Anterior cingulate cortex (tissue), 58 donors: ENCODE measurements around the gene GCC2.
"Not testable (repeated sequence)": the region's sequence is repeated elsewhere in the genome, so short reads cannot be mapped to it uniquely, and the experiment has no call there.

Source experiments
- DNase-seq, 58 donors: peaks; one replicate each; lab custom pipeline; 2025; lab: John Stamatoyannopoulos, UW

Gene GCC2

DNA sequence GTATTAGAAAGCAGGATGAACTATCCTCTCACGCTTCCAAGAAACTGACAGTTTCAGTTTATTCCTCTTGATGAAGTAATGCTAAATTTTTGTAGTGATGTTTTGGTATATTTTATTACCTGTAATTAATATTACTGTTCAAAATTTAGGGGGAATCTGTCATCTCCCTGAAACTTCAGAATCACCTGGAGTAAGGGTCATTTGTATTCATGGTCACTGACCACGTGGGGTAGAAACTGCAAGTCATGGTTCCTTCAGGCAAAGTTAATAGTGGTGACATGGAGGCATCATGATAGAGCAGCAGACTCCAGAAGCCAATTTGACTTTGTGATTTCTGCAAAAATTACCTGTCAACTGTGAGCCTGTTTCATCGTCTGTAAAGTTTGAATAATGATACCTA, 47.2 kb downstream of the GCC2 start:
- not testable (repeated sequence) for DNase-seq

GRCh38 chr2:108507620-108508019, 58.6 kb downstream of the GCC2 start:
- DNase-seq: not testable (repeated sequence)

DNA sequence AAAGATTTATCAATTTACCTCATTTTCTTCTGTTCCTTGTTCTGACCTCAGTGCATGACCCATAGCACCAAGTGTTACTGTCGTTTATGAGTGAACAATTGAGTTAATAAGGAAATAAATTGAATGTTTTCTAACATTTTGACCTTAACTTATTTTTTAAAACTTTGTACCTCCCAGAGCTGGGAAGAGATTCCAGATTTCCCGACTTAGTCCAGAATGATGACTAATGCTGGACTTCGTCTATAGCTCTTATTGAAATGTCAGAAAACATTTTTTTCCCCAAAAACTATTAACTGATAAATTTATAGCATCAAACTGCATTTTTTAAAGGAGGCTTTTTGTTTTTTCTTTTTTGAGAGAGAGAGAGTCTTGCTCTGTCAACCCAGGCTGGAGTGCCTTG, 63.4 kb downstream of the GCC2 start:
- DNase-seq: not testable (repeated sequence)

DNA sequence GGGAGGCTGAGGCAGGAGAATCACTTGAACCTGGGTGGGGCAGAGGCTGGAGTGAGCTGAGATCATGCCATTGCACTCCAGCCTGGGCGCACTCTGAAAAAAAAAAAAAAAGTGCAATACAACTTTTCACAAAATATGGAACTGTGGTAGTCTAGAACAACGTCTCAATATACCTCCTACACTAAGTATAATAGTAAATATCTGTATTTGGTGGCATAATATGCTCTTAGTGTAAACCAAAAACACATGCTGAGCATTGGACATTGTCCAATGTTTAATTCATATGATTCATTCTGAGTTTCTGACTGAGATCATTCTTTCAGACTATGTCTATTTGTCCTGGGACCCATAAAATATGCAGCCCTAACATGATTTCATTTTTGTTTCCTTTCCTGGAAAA, 65.5 kb downstream of the GCC2 start:
- DNase-seq: not testable (repeated sequence)

DNA sequence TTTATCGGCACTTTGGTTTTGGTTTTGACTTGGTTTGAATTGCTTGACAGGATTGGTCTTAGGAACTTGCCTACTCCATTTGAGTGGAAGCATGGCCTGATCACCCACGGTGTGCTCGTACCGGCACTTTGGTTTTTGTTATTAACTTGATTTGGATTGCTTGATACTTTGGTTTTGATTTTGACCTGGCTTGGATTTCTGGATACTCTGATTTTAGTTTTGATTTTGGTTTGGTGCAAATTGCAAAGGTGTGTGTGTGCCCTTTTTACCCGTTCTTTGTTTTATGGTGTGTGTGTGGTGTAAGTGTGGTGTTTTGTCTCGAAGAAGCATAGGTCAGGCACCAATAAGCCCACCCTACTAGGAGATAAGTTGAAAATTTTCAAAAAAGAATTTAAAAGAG, 75.7 kb downstream of the GCC2 start:
- DNase-seq: not testable (repeated sequence)

- DNase-seq: not testable (repeated sequence)
These were observed 76.3 kb downstream of the GCC2 start for GRCh38 chr2:108525258-108525657.

- DNase-seq: no peak
These were observed 82.7 kb downstream of the GCC2 start for GRCh38 chr2:108531674-108532055.

DNA sequence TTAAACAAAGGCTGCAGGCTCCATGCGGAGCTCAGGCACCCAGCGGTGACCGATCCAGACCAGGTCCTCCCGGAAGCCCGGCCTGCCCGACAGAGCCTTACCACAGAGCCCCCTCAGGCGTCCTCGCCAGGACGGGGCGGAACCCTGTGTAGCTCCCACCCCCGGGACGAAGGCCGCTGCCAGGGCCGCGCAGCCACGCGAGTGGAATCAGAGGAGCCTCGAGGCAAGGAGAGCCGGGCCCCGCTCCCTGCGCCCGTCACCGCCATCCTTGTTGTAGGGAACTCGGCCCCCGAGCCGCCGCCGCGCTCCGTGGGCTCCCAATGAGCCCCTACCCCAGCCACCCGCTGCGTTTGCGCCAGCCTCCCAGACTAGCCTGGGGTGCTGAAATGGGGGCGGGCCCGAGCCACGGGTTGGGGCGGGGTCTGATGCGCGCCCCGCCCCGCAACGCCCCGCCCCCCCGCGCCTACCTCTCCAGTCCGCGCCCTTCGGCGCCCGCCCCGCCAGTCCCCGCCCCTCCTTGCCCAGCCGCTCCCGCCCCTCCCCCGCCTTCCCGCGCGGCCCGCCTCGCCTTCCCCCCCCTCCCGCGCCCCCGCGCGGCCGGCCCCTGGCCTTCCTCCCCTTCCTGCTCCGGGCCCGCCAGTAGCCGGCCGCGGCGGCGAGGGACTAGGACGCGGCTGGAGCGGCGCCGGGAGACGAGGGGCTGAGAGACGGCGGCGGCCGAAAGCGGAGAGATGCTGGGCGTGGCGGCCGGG, 85.0 kb downstream of the GCC2 start, which contains the start of gene LIMS1:
TSS of gene LIMS1 (plus strand) at position 639 of the 752 bp plus-strand sequence. CDS start at position 732, 93 bp downstream.
- DNase-seq: peak; percentile 17 to 92 (median 82)

GRCh38 chr2:108534584-108535356, 85.8 kb downstream of the GCC2 start:
- DNase-seq: peak in 29 of 58 donors; percentile 3 to 65 (median 44)

- DNase-seq: no peak
These were observed 86.3 kb downstream of the GCC2 start for GRCh38 chr2:108535357-108535631.

- DNase-seq: no peak
These were observed 87.3 kb downstream of the GCC2 start for GRCh38 chr2:108536133-108536780.

DNA sequence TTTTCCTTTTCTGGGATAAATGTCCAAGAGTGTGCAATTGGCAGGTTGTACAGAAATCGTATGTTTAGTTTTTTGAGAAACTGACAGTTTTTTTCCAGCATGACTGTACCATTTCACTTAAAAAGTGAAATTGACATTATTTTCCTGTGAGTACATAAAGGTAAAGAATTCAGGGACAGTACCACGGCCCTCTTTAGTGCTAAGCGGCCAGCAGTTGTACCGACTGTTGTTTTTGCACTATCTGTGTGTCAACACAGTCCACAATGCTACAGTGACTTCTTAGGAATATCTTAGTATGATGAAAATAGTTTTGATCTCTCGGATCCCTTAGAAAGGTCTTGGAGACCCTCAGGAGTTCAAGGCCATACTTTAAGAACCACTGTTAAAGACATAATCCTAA, 87.9 kb downstream of the GCC2 start:
- DNase-seq: no peak

DNA sequence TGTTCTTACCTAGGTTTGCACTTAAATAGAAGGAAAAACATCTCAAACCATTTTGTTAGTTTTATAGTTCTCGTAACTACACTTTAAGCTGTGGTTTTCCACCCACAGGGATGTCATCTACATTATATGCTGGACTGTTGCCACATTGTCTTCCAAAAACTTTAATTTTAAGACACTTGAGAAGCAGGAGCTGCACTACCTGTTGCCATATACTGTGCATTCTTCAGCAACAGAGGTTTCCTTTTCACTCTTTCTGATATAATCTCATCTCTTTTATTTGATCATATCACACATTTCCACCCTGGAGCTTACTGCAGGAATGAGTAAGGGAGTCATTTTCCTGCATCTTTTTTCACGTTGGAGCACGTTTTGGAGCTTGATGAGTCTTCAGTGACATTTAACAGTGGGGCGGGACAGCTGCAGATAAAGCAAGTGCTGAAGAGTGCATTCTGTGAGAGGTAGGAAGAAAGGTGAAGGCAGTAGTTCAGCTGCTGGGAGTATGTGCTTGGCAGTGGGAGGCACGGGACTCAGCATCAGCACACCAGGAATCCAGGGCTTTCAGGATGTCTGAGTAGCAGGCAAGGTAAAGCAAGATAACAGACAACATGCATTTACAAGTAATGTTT, 89.1 kb downstream of the GCC2 start:
- no peak for DNase-seq

DNA sequence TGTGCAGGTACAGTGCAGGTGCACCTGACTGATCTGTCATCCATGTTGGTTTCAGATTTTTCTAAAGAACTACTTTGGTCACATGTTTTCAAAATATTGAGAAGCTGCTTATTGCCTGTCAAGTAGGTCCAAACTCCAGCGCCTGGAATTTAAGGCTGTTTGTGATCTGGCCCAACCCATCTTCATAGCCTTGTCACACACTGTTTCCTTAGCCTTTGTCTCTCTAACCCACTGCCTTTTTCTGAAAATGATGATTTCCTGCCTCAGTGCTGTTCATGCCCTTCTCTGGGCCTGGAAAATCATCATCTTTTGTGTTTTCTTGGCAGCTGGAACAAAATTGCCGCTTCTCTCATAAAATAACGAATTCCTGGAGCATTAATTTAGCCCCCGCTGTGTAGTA, 92.4 kb downstream of the GCC2 start:
- DNase-seq: no peak

GRCh38 chr2:108542071-108542470, 93.1 kb downstream of the GCC2 start:
- DNase-seq: no peak

- no peak for DNase-seq
These were observed 98.6 kb downstream of the GCC2 start for GRCh38 chr2:108547606-108548005.

DNA sequence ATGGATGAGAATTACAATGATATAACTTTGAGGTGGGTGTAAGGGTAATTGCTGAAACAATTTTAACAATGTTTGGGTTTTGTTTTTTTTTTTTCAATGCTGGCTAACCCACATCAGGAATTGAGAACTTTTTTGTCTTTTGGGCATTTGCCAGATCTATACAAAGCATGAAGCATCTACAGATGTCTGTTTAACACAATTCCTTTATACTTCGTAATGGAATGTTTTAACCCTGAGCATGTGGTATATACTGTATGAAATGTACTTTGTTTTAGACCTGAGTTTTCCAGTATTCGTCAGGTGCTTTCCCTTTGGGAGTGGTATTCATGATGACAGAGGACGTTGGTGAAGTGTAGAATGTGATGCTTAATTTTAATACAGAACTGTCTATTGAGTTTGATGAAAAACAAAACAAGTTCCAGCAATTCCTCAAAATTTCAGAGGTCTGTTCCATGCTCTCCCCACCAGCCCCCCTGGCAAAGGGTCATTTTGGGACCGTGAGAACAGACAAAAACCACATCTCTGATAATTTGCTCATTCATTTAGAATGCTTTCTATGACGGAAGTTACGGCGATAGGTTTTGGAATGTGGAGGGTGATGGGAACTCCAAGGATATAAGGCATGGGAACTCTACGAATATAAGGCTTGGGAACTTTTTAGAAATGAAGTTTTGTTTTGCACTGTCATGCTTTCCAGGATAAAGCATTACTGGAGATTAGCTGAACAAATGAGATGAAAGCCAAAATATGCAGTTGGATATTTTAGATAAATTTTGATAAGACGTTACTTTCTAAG, 99.4 kb downstream of the GCC2 start:
- DNase-seq: no peak

GRCh38 chr2:108552566-108552965, 103.6 kb downstream of the GCC2 start:
- no peak for DNase-seq

DNA sequence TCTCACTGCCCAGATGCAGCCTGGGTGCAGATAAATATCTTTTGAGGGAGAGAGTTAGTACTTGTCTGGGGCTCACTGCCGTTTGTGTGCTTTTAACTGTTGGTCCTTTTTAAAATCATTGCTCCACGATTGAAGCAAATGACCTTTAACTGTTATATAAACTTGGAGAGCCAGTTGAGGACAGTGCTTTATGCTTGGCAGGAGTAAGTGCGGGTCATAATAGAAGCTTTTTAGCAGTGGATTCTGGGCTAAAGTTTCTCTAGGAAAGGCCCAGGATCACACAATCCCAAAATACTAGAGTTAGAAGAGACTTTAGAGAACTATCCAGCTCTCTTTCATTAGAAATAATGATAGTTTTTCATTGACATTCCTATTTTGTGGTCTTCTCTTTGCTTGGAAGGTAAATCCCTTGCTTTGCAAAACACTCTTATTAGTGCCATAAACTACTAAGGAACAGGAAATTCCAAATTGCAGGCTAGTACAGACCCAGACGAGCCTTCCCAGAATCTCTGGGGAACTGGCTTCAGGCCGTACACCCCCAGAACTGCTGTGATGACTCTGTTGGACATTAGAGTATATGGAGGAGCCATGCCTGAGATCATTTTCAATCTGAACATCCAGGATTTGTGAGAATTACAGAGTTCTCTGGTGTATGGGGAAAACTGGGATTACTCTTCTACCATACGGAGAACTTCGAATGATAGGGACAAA, 104.4 kb downstream of the GCC2 start:
- peak in 4 of 58 donors; percentile 6 to 32 (median 10) for DNase-seq

DNA sequence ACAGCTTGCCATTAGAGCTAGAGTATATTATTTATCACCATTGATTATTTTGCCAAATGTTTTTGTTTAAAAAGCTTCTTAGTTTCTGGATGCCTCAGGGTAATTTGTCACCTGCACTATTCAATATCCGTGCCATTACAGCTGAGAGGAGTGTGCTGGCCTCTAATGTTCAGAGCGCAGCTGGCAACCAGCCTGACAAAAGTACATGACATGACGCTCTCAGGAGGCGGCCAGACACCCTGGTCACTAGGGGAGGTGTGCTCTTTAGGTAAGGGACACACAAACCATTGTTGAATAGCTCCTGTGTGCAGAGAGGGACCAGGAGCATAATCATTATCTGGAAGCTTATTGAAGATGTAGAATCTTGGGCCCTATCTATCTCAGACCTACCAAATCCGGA, 105.5 kb downstream of the GCC2 start:
- DNase-seq: no peak
